ENCODE data around the gene RIGI.

RIGI gene

DNA sequence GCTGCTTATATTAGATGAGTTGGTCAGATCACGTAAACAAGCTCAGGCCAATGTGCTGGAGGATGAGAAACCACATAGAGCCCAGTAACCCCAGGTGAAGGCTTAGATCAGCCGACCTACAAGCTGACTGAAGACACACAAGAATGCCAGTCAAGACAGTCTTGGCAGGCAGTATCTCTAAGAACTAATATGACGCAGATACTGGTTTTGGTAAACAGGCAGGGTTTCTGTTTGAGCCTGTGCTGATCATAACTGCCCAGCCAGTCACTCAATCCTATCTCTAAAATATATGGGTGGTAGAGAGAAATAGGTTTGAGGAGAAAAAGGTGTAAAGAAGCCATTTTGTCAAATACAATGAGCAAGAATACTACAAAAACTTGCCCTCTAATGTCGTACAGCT, 7.8 kb upstream of the RIGI start (continued):
- no peak for TF ChIP-seq RARB (CRISPR knock-in tag; IDR thresholded peaks at IDR 0.05)
- no peak for TF ChIP-seq ZFP30 (CRISPR knock-in tag; IDR thresholded peaks at IDR 0.05)

DNA sequence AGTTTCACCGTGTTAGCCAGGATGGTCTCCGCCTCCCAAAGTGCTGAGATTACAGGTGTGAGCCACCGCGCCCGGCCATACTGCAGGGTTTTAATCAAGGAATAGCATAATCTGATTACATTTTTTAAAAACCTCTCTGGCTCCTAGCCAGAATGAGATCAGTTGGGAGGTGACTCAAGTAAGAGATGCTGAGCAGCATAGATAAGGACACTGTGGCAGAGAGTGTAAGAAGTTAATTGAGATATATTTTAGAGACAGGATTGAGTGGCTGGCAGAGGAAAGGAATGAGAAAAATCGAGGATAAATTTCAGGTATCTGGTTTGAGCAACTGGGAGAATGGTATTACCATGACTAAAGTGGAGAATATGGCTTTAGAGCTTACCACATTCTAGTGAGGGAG, 7.3 kb upstream of the RIGI start:
- no peak for ATAC-seq
- TF ChIP-seq GLIS3 (CRISPR knock-in tag; IDR thresholded peaks at IDR 0.05) = no peak
- TF ChIP-seq ZFP3 (CRISPR knock-in tag; IDR thresholded peaks at IDR 0.05) = no peak
- TF ChIP-seq TCF4 (CRISPR knock-in tag; IDR thresholded peaks at IDR 0.05; ENCODE audit: borderline replicate concordance) = no peak
- no peak for TF ChIP-seq OSR1 (CRISPR knock-in tag; IDR thresholded peaks at IDR 0.05)
- TF ChIP-seq ISL1 (CRISPR knock-in tag; IDR thresholded peaks at IDR 0.05) = no peak
- TF ChIP-seq SNAI2 (CRISPR knock-in tag; IDR thresholded peaks at IDR 0.05) = no peak
- TF ChIP-seq ESRRG (CRISPR knock-in tag; IDR thresholded peaks at IDR 0.05) = no peak
- TF ChIP-seq, protein P1, sequence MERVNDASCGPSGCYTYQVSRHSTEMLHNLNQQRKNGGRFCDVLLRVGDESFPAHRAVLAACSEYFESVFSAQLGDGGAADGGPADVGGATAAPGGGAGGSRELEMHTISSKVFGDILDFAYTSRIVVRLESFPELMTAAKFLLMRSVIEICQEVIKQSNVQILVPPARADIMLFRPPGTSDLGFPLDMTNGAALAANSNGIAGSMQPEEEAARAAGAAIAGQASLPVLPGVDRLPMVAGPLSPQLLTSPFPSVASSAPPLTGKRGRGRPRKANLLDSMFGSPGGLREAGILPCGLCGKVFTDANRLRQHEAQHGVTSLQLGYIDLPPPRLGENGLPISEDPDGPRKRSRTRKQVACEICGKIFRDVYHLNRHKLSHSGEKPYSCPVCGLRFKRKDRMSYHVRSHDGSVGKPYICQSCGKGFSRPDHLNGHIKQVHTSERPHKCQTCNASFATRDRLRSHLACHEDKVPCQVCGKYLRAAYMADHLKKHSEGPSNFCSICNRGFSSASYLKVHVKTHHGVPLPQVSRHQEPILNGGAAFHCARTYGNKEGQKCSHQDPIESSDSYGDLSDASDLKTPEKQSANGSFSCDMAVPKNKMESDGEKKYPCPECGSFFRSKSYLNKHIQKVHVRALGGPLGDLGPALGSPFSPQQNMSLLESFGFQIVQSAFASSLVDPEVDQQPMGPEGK (CRISPR knock-in tag; IDR thresholded peaks at IDR 0.05; ENCODE audit: borderline replicate concordance) = no peak
- no peak for TF ChIP-seq ZNF70 (CRISPR knock-in tag; IDR thresholded peaks at IDR 0.05)
- TF ChIP-seq TOX (CRISPR knock-in tag; IDR thresholded peaks at IDR 0.05; ENCODE audit: borderline replicate concordance) = no peak
- TF ChIP-seq ZFP30 (CRISPR knock-in tag; IDR thresholded peaks at IDR 0.05) = no peak
- TF ChIP-seq, protein P2, sequence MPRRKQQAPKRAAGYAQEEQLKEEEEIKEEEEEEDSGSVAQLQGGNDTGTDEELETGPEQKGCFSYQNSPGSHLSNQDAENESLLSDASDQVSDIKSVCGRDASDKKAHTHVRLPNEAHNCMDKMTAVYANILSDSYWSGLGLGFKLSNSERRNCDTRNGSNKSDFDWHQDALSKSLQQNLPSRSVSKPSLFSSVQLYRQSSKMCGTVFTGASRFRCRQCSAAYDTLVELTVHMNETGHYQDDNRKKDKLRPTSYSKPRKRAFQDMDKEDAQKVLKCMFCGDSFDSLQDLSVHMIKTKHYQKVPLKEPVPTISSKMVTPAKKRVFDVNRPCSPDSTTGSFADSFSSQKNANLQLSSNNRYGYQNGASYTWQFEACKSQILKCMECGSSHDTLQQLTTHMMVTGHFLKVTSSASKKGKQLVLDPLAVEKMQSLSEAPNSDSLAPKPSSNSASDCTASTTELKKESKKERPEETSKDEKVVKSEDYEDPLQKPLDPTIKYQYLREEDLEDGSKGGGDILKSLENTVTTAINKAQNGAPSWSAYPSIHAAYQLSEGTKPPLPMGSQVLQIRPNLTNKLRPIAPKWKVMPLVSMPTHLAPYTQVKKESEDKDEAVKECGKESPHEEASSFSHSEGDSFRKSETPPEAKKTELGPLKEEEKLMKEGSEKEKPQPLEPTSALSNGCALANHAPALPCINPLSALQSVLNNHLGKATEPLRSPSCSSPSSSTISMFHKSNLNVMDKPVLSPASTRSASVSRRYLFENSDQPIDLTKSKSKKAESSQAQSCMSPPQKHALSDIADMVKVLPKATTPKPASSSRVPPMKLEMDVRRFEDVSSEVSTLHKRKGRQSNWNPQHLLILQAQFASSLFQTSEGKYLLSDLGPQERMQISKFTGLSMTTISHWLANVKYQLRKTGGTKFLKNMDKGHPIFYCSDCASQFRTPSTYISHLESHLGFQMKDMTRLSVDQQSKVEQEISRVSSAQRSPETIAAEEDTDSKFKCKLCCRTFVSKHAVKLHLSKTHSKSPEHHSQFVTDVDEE (CRISPR knock-in tag; IDR thresholded peaks at IDR 0.05) = no peak
- TF ChIP-seq RARB (CRISPR knock-in tag; IDR thresholded peaks at IDR 0.05) = no peak

DNA sequence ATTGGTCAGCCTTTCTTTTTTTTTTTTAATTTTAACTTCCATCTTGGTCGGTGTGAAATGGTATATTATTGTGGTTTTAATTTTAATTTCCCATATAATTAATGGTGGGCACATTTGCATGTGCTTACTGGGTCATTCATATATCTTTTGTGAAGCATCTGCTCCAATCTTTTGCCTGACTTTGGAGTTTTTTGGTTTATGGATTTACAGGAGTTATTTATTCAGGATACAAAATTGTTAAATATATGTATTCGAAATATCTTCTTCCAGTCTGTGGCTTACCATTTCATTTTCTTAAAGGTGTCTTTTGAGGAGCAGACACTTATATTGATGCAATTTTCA, 682 bp upstream of the RIGI start:
- ATAC-seq = no peak

More for the DNA sequence above, 682 bp upstream of the RIGI start:
- TF ChIP-seq ZNF8 (CRISPR knock-in tag; IDR thresholded peaks at IDR 0.05) (no peak), SNAI2 (CRISPR knock-in tag; IDR thresholded peaks at IDR 0.05) (no peak), ZFP30 (CRISPR knock-in tag; IDR thresholded peaks at IDR 0.05) (no peak), ZFP3 (CRISPR knock-in tag; IDR thresholded peaks at IDR 0.05) (no peak), POU6F1 (CRISPR knock-in tag; IDR thresholded peaks at IDR 0.05; ENCODE audit: borderline replicate concordance, low read depth) (no peak), ZC3H10 (CRISPR knock-in tag; IDR thresholded peaks at IDR 0.05) (no peak), ZNF70 (CRISPR knock-in tag; IDR thresholded peaks at IDR 0.05) (no peak), ISL1 (CRISPR knock-in tag; IDR thresholded peaks at IDR 0.05) (no peak), OSR1 (CRISPR knock-in tag; IDR thresholded peaks at IDR 0.05) (no peak), ESRRG (CRISPR knock-in tag; IDR thresholded peaks at IDR 0.05) (no peak), GLIS3 (CRISPR knock-in tag; IDR thresholded peaks at IDR 0.05) (no peak), CSDC2 (CRISPR knock-in tag; IDR thresholded peaks at IDR 0.05) (no peak), PPARA (CRISPR knock-in tag; IDR thresholded peaks at IDR 0.05; ENCODE audit: borderline replicate concordance) (no peak), TCF4 (CRISPR knock-in tag; IDR thresholded peaks at IDR 0.05; ENCODE audit: borderline replicate concordance) (no peak), ZNF565 (CRISPR knock-in tag; conservative IDR thresholded peaks at IDR 0.05; ENCODE audit: low read depth) (no peak)
- TF ChIP-seq, protein P3, sequence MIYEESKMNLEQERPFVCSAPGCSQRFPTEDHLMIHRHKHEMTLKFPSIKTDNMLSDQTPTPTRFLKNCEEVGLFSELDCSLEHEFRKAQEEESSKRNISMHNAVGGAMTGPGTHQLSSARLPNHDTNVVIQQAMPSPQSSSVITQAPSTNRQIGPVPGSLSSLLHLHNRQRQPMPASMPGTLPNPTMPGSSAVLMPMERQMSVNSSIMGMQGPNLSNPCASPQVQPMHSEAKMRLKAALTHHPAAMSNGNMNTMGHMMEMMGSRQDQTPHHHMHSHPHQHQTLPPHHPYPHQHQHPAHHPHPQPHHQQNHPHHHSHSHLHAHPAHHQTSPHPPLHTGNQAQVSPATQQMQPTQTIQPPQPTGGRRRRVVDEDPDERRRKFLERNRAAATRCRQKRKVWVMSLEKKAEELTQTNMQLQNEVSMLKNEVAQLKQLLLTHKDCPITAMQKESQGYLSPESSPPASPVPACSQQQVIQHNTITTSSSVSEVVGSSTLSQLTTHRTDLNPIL (CRISPR knock-in tag; IDR thresholded peaks at IDR 0.05; ENCODE audit: low read depth) = no peak
- TF ChIP-seq, protein P4, sequence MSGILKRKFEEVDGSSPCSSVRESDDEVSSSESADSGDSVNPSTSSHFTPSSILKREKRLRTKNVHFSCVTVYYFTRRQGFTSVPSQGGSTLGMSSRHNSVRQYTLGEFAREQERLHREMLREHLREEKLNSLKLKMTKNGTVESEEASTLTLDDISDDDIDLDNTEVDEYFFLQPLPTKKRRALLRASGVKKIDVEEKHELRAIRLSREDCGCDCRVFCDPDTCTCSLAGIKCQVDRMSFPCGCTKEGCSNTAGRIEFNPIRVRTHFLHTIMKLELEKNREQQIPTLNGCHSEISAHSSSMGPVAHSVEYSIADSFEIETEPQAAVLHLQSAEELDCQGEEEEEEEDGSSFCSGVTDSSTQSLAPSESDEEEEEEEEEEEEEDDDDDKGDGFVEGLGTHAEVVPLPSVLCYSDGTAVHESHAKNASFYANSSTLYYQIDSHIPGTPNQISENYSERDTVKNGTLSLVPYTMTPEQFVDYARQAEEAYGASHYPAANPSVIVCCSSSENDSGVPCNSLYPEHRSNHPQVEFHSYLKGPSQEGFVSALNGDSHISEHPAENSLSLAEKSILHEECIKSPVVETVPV (CRISPR knock-in tag; IDR thresholded peaks at IDR 0.05) = no peak

All from SK-N-SH treated with all-trans-retinoic acid at 6 μM for 48 hours (cell line).